ENCODE measurements around the gene TRMT44.
A peak's percentile ranks its signal among the peaks of the same experiment; 100 is the strongest.
"Not testable (repeated sequence)": the region's sequence is repeated elsewhere in the genome, so short reads cannot be mapped to it uniquely, and the experiment has no call there.

The TRMT44 gene

GRCh38 chr4:8440492-8441311 is at the start of gene TRMT44, which contains the start of gene ACOX3:
Gene TRMT44 (plus strand): TSS chr4:8440777. CDS start chr4:8440823, 46 bp downstream.
Gene ACOX3 (minus strand): TSS chr4:8440723. CDS start chr4:8416521, 24,202 bp downstream.
- peak; percentile 83 for DNase-seq (ENCODE audit: low spot score)

- no peak for DNase-seq (ENCODE audit: low spot score)
Observed at GRCh38 chr4:8391071-8391470, 49.5 kb upstream of the TRMT44 start.

- peak; percentile 83 for DNase-seq (ENCODE audit: low spot score)
Observed at GRCh38 chr4:8391972-8392371, 48.6 kb upstream of the TRMT44 start.

- DNase-seq (ENCODE audit: low spot score): no peak
Observed at GRCh38 chr4:8392591-8393190, 47.9 kb upstream of the TRMT44 start.

GRCh38 chr4:8393593-8394038 is 47.0 kb upstream of the TRMT44 start:
- peak; percentile 88 for DNase-seq (ENCODE audit: low spot score)

- peak; percentile 77 for DNase-seq (ENCODE audit: low spot score)
Observed at GRCh38 chr4:8394061-8394519, 46.5 kb upstream of the TRMT44 start.

- peak; percentile 80 for DNase-seq (ENCODE audit: low spot score)
Observed at GRCh38 chr4:8394806-8395205, 45.8 kb upstream of the TRMT44 start.

- DNase-seq (ENCODE audit: low spot score): no peak
Observed at GRCh38 chr4:8395504-8396296, 44.9 kb upstream of the TRMT44 start.

- no peak for DNase-seq (ENCODE audit: low spot score)
Observed at GRCh38 chr4:8396762-8397406, 43.7 kb upstream of the TRMT44 start.

- DNase-seq (ENCODE audit: low spot score): no peak
Observed at GRCh38 chr4:8398347-8398746, 42.2 kb upstream of the TRMT44 start.

GRCh38 chr4:8399298-8399697 is 41.3 kb upstream of the TRMT44 start:
- DNase-seq (ENCODE audit: low spot score): no peak

- no peak for DNase-seq (ENCODE audit: low spot score)
Observed at GRCh38 chr4:8400632-8401325, 39.8 kb upstream of the TRMT44 start.

GRCh38 chr4:8401665-8402064 is 38.9 kb upstream of the TRMT44 start:
- DNase-seq (ENCODE audit: low spot score): no peak

GRCh38 chr4:8402181-8402597 is 38.4 kb upstream of the TRMT44 start:
- no peak for DNase-seq (ENCODE audit: low spot score)

- no peak for DNase-seq (ENCODE audit: low spot score)
Observed at GRCh38 chr4:8402640-8403039, 37.9 kb upstream of the TRMT44 start.

GRCh38 chr4:8403173-8403753 is 37.3 kb upstream of the TRMT44 start:
- DNase-seq (ENCODE audit: low spot score): peak; percentile 76

- DNase-seq (ENCODE audit: low spot score): no peak
Observed at GRCh38 chr4:8403976-8404375, 36.6 kb upstream of the TRMT44 start.

GRCh38 chr4:8404791-8405515 is 35.6 kb upstream of the TRMT44 start:
- no peak for DNase-seq (ENCODE audit: low spot score)

GRCh38 chr4:8405516-8405875 is 35.1 kb upstream of the TRMT44 start:
- no peak for DNase-seq (ENCODE audit: low spot score)

- DNase-seq (ENCODE audit: low spot score): not testable (repeated sequence)
Observed at GRCh38 chr4:8406887-8407286, 33.7 kb upstream of the TRMT44 start.
